Islet precursor cell (in vitro differentiated cells): ENCODE measurements around the gene GPRIN3.
"Not testable (repeated sequence)": the region's sequence is repeated elsewhere in the genome, so short reads cannot be mapped to it uniquely, and the experiment has no call there.

ENCODE experiments used
- DNase-seq: peaks from one replicate; pipeline ENCODE4 v3.0.0-alpha.2; 2018

The GPRIN3 gene

DNA sequence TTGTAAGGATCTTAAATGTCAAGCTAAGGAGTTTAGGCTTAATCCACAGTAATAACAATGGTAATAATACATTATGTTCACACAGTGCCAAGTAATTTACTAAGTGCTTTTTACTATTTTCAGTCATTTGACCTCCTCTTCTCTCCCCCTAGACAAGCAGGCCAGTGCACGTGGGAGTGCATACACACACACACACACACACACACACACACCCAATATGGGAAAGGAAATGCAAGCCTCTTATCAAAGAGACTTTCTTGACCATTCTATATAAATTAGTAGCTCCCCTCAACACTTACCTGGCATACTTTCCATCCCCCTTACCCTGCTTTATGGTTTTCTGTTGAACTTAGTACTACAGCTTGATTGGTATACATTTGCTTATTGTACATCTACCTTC, 3.8 kb upstream of the GPRIN3 start:
- DNase-seq = no peak

DNA sequence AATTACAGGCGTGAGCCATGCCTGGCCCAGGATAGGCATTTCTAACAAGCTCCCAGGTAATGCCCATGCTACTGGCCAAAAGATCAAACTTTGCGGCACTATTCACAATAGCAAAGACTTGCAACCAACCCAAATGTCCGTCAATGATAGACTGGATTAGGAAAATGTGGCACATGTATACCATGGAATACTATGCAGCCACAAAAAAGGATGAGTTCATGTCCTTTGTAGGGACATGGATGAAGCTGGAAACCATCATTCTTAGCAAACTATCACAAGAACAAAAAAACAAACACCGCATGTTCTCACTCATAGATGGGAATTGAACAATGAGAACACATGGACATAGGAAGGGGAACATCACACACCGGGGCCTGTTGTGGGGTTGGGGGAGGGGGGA, 1.6 kb upstream of the GPRIN3 start:
- not testable (repeated sequence) for DNase-seq

DNA sequence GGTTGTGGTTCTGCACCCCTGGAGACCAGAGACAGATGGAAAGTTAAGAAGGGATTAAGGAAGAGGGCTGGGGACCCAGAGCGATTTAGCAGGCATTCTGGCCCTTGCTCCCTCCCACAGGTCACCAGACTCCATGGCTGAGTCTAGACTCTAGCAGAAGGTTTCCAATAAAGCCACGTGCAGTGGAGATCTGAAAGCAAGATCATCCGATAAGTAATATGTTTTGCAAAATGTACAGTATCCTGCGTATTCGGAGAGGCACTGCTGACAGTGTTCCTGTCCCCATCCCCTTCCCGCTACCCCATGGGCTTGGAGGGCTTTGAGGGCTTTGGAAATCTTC, 531 bp upstream of the GPRIN3 start:
- DNase-seq = no peak

DNA sequence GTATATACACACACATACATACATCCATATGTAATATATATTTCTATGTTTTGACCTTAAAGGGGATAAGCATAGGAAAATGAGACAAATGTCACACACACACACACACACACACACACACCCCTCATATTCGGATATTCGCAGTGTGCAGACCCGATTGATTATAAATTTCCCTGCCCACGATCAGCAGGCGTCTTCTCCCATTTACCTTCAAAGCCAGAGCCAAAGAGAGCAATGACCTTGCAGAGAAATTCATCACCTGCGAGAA, 488 bp downstream of the GPRIN3 start:
- DNase-seq = no peak

DNA sequence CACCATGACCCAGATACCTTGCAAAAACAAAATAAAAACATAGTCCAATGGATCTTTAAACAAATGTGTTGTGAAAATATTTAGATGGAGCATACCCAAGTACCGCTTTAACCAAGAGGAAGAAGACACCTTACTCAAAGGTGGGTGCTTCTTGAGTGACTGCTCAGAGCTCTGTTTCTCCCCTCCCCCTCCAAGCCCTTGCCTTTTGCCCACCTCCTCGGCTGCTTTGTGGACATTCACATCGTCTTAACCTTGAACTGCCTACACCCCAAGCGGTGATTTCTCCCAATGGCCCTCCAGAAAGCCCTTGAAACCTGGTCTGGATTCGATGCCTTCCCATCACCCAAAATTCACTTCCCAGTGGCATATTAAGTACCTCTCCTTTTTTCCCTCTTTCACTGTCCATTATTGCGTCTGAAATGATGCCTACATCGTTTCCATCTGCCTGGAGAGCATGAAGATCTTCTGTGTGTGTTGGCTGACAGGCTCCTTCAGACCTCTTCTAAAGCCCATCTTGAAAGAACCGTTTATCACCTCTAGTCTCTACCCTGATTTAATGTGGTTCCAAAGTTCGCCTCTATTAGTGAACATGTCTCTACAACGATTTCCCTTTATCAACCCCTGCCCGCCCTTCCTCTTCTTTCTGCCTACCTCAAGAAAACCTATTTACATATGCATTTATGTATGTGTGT, 968 bp downstream of the GPRIN3 start:
- no peak for DNase-seq

DNA sequence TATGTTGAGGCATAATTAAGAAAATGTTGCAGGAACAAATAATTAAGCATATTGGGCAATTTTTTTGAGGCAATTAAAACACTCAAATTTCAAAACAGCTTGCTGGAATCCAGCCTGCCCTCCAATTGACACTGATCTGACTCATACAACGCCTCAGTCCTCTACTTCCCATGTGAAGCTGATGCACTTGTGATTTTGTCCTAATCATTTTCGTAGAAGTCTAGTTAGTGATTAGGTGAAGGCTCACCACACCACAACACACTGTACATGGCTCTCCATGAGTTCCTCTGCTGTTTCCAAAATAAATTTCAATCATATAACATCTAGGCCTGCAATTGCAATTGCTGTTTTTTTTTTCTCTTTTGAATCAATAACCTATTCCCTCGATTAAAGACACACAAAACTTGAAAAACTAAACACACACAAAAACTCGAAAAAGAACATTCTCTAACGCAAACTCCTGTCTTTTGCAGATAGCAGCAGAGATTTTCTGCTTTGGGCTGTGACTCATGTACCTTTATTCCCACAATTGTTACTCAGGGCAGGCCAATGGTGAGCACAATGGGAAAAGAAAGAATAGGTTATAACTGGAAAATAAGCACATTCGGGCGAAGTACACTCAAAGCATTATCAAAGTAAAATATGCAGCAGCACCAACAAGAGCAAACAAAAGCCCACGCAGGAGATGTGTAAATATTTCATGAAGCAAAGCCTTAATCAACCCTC, 1.7 kb downstream of the GPRIN3 start:
- no peak for DNase-seq

DNA sequence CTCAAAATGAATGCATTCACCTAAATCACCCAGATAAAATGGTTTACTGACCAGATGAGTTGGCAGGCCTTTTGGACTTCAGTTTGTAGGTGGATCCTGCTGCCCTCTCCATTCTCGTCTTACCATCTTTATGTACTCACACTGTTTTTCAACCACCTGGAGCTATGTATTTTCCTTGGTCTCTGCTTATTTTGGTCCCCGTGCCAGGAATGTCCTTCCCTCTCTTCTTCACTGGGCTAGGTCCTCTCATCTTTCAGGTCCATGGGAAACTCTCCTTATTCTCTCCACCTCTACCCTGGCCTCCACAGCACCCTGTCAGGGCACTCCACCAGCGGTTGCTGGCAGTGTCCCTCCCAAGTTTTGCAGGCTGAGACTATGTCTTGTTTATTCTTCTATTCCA, 2.6 kb downstream of the GPRIN3 start:
- no peak for DNase-seq

DNA sequence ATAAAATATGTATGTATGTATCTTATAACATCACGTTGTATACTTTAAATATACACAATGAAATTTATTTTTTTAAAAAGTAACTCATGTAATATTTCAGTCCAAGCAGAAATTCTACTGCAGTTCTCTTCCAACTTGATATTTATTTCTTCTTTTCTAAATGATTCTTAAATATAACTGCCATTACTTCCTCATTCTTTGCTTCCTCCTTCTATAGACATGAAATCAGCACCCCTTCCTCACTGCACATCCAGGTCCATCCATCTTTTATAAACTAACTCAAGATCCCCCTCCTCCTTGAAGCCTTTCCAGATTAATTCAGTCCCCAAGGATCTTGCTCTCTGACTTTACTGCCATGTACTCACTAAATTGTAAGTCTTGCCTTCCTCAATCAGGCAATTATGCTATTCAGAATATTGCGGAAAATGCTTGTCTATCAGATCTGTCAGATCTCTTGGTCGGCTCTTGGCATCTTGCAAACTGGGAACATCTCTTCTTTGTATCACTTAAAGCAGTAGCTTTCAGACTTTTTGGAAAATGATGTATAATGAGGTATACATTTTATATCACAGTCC, 3.7 kb downstream of the GPRIN3 start:
- DNase-seq = no peak

DNA sequence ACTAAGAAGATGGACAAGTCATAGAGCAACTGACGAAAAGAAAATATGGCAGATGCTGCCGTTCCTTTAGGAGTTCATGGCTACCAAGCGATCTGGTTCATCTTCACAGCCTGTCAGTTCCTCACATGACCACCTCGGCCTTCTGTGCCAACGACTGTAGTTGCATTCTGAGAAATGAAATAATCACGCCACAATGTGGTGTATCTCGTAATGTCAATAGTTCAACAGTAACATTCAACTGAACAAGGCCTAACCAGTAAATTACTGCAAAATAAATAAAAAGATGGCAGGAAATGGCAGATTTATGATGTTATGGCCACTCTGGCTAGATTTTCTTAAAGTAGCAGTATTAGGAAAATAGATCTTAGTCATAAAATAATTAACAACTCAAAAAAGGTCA, 4.4 kb downstream of the GPRIN3 start:
- DNase-seq = no peak

DNA sequence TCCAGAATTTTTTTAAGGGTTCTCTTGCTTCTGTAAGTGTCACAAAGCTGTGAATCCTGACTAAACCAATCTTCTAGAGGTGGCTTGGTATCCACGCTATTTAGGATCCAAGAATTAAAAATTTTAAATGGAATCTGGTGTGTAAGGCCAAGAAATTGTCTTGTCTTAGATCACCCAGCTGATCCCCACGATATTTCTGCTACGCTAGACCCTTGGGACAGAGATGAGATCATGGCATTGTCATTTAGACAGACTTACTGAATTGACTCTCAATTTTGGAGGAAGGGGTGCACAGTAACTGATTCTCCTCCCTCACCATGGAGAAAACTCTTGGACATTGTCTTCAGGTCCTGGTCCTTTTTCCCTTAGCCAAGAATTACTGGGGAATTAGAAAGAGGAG, 5.7 kb downstream of the GPRIN3 start:
- DNase-seq = no peak

DNA sequence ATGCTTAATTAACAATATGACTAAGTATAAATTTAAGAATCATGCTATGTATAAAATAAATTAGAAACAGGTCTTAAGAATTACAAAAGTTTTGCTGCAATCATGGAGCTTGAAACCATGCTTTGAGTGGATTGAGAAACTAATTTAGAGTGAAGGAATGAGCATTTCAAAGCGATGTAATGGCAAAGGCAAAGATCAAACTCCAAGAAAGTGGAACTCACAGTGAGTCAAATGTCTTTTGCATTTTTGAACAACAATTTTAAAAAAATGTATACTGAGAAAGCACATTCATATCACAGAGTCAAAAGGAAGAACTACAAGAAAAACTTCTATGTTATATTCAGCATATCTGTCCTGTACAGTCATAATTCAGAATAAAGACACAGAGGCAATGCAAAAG, 6.6 kb downstream of the GPRIN3 start:
- no peak for DNase-seq

DNA sequence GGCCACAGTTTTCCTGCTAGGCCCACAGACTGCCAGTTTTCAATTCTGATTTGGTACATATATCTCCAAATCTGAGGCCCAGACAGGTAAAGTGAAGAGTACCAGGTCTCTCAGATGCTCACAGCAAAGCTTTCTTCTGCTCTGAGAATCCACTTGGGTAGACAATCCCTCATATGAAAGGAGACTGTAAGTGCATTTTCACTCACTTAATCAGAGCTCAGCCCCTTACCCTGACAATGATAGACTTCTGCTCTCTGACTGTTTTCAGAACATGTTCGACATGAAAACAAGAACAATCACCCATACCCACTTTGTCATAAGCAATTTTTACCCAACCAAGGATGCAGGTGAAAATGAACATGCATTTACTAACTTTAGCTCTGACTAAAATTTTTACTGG, 7.1 kb downstream of the GPRIN3 start:
- DNase-seq = no peak

DNA sequence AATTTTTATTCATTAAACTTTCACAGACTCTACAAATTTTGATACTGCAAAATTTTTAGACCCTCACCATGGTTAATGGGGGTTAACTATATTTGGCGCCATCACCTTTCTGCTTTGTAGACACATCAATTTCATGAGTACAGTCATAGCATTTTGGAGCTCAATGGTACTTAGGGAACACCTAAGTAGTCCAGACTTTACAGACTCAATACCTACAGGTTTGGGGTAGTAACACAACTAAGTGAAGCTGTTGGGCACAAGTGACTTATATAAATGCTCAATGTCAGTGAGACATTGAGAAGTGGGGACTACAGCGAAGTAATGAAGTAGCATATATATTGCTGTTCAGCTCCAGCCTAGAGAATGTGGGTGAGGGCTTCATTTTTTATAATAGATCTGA, 7.5 kb downstream of the GPRIN3 start:
- DNase-seq = no peak

DNA sequence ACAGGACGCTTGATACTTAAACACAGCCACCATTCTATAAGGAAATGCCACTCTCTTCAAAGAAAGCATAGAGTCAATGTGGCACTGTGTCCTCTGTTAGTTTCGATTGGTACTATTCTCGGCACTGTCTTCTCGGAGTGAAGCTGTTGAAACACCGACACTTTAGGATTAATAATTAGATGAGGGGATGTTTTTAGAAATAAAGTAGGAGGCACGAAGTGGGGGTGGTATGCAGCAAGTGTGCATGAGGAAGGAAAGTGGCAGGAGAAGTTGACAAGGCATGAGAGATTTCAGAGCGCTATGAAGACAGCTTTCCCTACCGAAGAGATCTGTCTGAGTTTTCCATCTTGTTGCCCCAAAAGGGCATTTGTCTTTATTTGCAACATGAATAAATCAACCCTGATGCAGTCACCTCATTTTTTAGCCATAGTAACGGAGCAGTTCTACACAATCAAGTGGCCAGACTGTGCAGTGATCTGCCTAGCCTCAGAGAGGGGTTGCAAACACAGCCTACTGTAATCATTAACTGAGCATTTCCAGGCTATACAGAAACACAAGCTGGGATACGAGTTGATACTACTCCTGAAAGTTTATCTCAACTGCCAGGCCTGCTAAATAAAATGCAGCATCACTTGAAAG, 8.3 kb downstream of the GPRIN3 start:
- DNase-seq = no peak

DNA sequence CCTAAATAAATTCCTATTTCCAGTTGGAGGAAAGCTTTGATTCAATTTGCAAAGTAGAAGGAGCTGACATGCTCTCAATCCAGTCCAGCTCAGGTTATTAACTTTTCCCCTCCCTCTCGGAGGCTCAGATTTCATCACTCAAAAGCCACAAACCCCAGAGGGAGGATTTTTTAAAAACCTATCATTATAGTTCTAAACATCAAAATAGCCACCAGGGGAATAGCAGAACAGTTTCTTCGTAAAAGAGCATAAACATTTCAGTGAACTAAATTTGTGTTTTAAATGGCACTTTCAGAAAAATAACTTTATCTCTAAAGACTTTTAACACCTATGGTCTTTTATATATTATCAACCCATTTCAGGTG, 8.8 kb downstream of the GPRIN3 start:
- DNase-seq = no peak

DNA sequence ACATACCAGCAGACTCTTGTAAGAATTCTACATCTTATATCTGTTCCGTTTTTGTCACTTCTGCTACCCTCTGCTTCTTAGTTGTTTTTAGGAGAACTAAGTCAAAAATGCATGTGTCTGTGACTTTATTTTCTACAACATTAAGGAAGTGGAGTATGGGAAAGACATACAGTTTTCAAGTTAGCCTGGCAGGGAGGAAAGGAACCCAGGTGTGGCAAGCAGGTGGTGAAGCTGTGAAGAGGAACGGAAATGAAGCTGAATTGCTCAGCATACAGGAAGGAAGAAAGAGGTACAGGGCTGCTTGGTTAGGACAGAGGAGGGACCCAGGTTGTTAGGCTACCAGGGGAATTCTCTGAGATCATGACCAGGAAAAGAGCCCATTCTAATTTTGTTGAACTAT, 9.4 kb downstream of the GPRIN3 start:
- DNase-seq = no peak

DNA sequence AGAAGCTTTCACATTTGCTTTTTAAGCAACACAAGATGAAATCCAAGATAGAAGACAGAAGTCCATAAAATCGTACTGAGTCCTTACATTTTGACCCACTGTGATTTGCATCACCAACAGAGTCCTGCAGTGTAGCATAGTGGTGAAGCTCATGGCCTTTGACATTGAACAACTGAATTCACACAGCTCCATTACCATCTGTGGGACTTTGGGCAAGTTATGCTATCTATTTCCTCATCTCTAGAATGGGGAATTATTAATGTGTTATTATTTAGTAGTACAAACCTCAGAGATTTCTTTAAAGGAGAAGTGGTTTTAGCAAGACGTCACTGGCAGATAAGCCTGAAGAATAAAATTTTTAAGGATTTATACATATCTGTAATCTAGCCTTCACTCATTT, 10.7 kb downstream of the GPRIN3 start:
- no peak for DNase-seq

DNA sequence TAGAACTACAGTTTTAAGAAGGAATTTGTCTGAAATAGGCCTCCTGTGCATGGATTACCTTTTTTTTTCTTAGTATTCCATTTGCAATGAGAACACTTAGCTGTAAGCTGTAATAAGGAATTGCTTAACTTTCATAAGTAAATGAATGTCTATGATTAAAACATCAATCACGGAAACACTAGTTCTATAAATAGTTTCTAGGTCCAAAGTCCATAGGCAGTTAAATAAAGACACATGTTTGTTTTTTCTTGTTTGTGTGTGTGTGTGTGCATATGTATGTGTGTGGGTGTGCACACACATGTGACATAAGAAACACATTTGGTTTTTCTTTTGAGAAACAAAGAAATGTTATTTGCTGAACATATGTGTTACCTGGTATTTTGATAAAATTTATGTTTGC, 11.2 kb downstream of the GPRIN3 start:
- DNase-seq = no peak

DNA sequence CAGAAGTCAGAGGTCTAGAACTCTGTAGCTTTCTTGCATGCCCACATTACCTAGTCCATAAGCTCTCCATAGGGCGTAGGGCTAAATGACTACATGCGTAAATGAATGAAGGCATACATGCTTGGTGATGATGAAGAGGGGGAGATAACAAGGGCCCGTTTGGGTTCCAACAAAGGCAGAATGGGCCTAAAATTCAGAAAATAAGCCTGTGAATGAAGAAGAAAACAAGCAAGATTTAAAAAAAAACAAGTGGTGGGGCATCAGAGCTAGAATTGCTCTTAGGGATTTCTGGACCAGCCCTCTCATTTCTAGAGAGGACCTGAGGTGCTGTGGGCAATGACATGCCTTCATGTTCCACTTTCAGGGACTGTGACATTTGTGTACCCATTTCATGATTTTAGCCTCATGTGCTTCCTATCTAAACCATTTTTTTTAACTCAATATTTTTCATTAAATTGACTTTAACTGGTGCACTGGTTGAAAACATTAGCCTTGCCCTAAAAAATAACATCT, 12.1 kb downstream of the GPRIN3 start:
- no peak for DNase-seq

DNA sequence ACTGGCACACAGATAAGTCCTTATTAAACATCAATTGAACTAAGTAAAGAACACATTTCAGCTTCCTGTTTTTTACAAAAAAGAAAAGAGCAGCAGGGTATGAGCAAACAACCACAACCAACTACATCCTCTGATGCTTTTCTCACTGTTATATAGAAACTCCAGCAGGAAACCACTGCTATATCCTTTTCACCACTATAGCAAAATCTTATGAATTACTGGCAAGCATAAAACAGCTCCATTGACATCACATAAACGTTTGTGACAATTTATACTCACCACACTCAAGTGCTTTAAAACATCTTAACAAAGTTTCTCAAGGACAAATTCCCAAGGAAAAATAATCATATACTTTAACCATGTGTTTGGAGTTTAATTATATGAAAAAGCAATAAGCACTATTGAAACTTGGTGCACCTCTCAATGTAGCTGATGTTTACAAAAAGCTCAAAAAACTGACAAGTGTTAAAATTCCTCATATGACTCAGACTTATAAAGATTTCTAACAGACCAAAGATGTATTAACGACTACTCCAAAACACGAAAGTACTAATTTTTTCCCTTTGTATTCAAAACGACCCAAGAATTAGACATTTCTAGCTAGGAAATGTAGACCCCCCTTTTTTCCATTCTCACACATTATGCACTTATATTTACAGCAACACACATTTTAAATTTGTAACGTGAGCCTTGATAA, 12.9 kb downstream of the GPRIN3 start:
- no peak for DNase-seq

DNA sequence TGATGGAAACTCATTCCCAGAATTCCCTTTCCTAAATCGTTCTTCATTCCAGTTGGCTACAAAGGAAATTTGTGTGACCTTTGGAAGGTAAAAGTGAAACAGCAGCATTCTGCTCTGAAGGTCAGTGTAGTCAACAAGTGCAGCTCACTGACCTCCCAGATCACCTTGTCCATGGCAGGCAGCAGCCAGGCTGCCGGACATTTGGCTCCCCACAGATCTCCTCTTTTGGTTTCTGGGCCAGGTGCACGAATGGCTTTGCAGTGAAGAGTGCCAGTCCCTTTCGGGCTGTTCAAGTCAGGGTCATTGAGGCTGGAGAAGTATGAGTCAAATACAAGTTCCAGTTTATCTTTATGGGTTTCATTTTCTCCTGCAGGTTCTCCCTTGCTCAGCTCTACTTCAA, 14.3 kb downstream of the GPRIN3 start:
- DNase-seq = no peak

DNA sequence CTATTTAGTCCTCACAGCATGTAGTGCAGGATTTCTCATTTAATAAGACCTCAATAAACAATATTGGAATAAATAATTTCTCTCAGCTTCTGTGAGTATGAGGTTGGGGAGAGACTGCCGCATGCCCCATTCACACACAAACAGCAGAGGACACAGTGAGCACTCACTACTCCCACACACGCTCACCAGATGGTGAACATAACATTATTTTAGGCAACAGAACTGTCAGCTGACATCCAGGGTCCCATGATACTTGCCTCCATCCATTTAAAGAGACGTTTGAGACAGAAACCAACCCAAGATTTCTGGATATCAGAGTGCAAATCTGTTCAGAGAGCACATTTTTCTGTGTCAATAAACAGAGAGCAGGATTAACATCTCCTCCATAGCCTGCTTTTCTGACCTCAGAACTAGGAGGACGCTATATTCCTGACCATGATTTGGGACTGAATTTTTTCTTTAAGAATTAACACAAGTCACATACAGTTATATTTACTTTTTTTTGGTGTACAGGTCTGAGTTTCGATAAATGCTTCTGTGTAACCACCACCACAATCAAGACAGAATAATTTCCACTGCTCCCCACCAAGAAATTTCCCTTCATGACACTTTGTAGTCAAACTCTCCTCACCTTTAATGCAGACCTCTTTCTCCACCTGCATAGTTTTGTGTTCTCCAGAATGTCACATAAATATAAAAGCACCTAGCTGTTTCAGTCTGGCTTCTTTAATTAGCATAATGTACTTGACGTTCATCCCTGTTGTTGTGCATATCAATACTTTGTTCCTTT, 16.7 kb downstream of the GPRIN3 start:
- DNase-seq = no peak

DNA sequence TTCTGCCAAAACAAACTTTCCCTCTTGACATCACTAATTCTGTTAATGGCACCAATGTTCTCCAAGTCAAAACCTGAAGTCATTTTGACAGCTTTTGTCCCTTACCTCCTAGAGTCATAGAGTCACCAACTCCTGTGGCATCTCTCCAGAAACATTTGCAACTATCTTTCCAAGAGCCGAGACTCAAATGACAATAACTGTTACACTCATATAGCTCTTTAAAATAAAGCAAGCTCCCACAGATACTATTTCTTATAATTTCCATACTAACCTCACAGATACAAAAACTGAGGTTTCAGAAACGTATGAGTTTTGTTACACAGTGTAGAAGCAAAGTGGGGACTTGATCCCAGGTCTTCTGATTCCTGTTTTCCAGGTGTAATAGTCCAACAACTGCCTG, 18.3 kb downstream of the GPRIN3 start:
- DNase-seq = no peak
